GM23248 (cell line): ENCODE data around the gene TMEM181. TPM values are rescaled to one million over a fixed set of nuclear protein-coding genes. Genes with fewer than 3 reads are reported as not detected.
"Not testable (repeated sequence)": the region's sequence is repeated elsewhere in the genome, so short reads cannot be mapped to it uniquely, and the experiment has no call there.

ENCODE experiments used
- DNase-seq: peaks from one replicate; pipeline ENCODE4 v3.0.0-alpha.2; 2015
- H2AFZ ChIP-seq: fragments of 200-600 bp; sonication (generic); 2 replicates; pipeline ENCODE4 v1.6.1; 2016; ENCODE audit warnings: antibody characterized with exemption
- H3F3A ChIP-seq: fragments of 200-600 bp; sonication (generic); 2 replicates; pipeline ENCODE4 v1.6.1; 2016; ENCODE audit warnings: mild to moderate bottlenecking, antibody characterized with exemption, mixed run types; ENCODE audit not compliant: insufficient read depth
- H3K27ac ChIP-seq: fragments of 200-600 bp; sonication (generic); 2 replicates; pipeline ENCODE4 v1.5.1; 2016; ENCODE audit warnings: mild to moderate bottlenecking
- H3K27me3 ChIP-seq: fragments of 200-600 bp; sonication (generic); replicated peaks from 2 replicates; pipeline ENCODE4 v1.6.1; 2016; ENCODE audit warnings: mild to moderate bottlenecking; ENCODE audit not compliant: insufficient read depth
- H3K36me3 ChIP-seq: fragments of 200-600 bp; sonication (generic); 2 replicates; pipeline ENCODE4 v1.6.1; 2016; ENCODE audit warnings: low read depth, mild to moderate bottlenecking
- H3K4me1 ChIP-seq: fragments of 200-600 bp; sonication (generic); 2 replicates; pipeline ENCODE4 v1.6.1; 2016; ENCODE audit warnings: mild to moderate bottlenecking; ENCODE audit not compliant: insufficient read depth
- H3K4me2 ChIP-seq: fragments of 200-600 bp; sonication (generic); one replicate; pipeline ENCODE4 v1.6.1; 2016; ENCODE audit warnings: mild to moderate bottlenecking; ENCODE audit not compliant: unreplicated experiment
- H3K4me3 ChIP-seq: fragments of 200-600 bp; sonication (generic); 2 replicates; pipeline ENCODE4 v1.5.1; 2016; ENCODE audit warnings: mild to moderate bottlenecking
- H3K79me2 ChIP-seq: fragments of 200-600 bp; sonication (generic); 2 replicates; pipeline ENCODE4 v1.6.1; 2016; ENCODE audit warnings: mild to moderate bottlenecking; ENCODE audit not compliant: insufficient read depth
- H3K9ac ChIP-seq: fragments of 200-600 bp; sonication (generic); 2 replicates; pipeline ENCODE4 v1.6.1; 2016; ENCODE audit warnings: mild to moderate bottlenecking
- H3K9me2 ChIP-seq: fragments of 200-600 bp; sonication (generic); 2 replicates; pipeline ENCODE4 v1.6.1; 2016; ENCODE audit warnings: mixed run types, mild to moderate bottlenecking, moderate library complexity; ENCODE audit not compliant: insufficient read depth
- H3K9me3 ChIP-seq: fragments of 200-600 bp; sonication (generic); one replicate; pipeline ENCODE4 v1.6.1; 2017; ENCODE audit warnings: low read depth
- H4K20me1 ChIP-seq: fragments of 200-600 bp; sonication (generic); 2 replicates; pipeline ENCODE4 v1.6.0; 2016; ENCODE audit not compliant: insufficient read depth
- EZH2 ChIP-seq: fragments of 200-600 bp; sonication (generic); IDR thresholded peaks from 2 replicates; pipeline ENCODE4 v1.6.1; 2018; ENCODE audit warnings: antibody characterized with exemption, mild to moderate bottlenecking; ENCODE audit not compliant: insufficient read depth, poor library complexity, severe bottlenecking
- EZH2phosphoT487 ChIP-seq: fragments of 200-600 bp; sonication (generic); IDR thresholded peaks from 2 replicates; pipeline ENCODE4 v1.6.1; 2018; ENCODE audit warnings: antibody characterized with exemption, moderate library complexity, mild to moderate bottlenecking, low read depth; ENCODE audit not compliant: insufficient read depth
- WGBS, 2 experiments: methylation state at CpG; one replicate each; pipeline ENCODE4 v1.1.6; 2015 to 2017; ENCODE audit warnings: low lambda C conversion rate in 2 of 2, low coverage in 1 of 2; ENCODE audit errors: missing lambda C conversion rate in 2 of 2; 5-methylcytosine and 5-hydroxymethylcytosine counted together
- in situ Hi-C: fragments of 300-500 bp; cut with MboI; formaldehyde crosslinking; loops from 2 replicates; pipeline ENCODE4 v1.15.0; 2020
- polyA plus RNA-seq: library from polyadenylated mRNA; unstranded; fragments of >200 nt; fragmentation: Nextera tagmentation; extraction: Ambion mirVana; gene quantifications from 2 replicates; pipeline ENCODE4 v1.2.1, GENCODE V29; 2016
- total RNA-seq: library from RNA; depleted of rRNA; stranded (reverse); fragments of >200 nt; shearing (Covaris generic); gene quantifications from 2 replicates; pipeline ENCODE4 v1.2.3, GENCODE V29; 2014

TMEM181 gene
- total and polyA plus RNA-seq, 2 experiments from 2014 or later = 30.7 to 52.6 TPM

GRCh38 chr6:158524311-158524710 lies 35.6 kb upstream of the TMEM181 start:
- no peaks in the 10 kb centered on the region; the same call in 1 of the 2 replicates for H3K27me3 ChIP-seq
- no peaks in the 10 kb centered on the region for H3K9me3 ChIP-seq
- in situ Hi-C loops = loop anchor here (10.0 kb wide), 1 partner anchor 300 kb away; no protein-coding TSS in a partner anchor
- no peaks in the 10 kb centered on the region for H3K79me2 ChIP-seq
- no peak overlapping the region for H3K27ac ChIP-seq
- H2AFZ ChIP-seq = no peak overlapping the region
- no peak for DNase-seq
- no peak overlapping the region for H3K4me2 ChIP-seq
- no peaks in the 10 kb centered on the region for H3K36me3 ChIP-seq
- no peaks in the 10 kb centered on the region for H3F3A ChIP-seq
- no peak overlapping the region for H3K4me3 ChIP-seq
- no peaks in the 10 kb centered on the region for H3K9me2 ChIP-seq
- H4K20me1 ChIP-seq = no peaks in the 10 kb centered on the region
- WGBS, 2 experiments = 83 to 84% methylated on average over 15 of the region's 15 CpGs
- TF ChIP-seq EZH2 (no peak), EZH2phosphoT487 (no peak)
- no peaks in the 10 kb centered on the region for H3K4me1 ChIP-seq
- H3K9ac ChIP-seq = no peak overlapping the region

- not testable (repeated sequence) for H2AFZ ChIP-seq, H3K4me1 ChIP-seq, H3K27ac ChIP-seq, H3K27me3 ChIP-seq, H3K4me2 ChIP-seq, H3F3A ChIP-seq, H3K9me3 ChIP-seq, H3K36me3 ChIP-seq, H3K9me2 ChIP-seq, H4K20me1 ChIP-seq, H3K79me2 ChIP-seq, H3K9ac ChIP-seq, DNase-seq, H3K4me3 ChIP-seq
- in situ Hi-C loops = loop anchor here (10.0 kb wide), 1 partner anchor 303 kb away; no protein-coding TSS in a partner anchor
- WGBS, 2 experiments = 23 to 32% methylated on average over 1 of the region's 1 CpG
Measured at GRCh38 chr6:158527858-158528257, 32.0 kb upstream of the TMEM181 start.

GRCh38 chr6:158528826-158529225 lies 31.1 kb upstream of the TMEM181 start:
- in situ Hi-C loops = loop anchor here (10.0 kb wide), 1 partner anchor 304 kb away; no protein-coding TSS in a partner anchor
- no peaks in the 10 kb centered on the region for H3K4me1 ChIP-seq
- no peaks in the 10 kb centered on the region for H3K9me3 ChIP-seq
- no peaks in the 10 kb centered on the region for H4K20me1 ChIP-seq
- H3F3A ChIP-seq = no peaks in the 10 kb centered on the region
- TF ChIP-seq EZH2 (no peak), EZH2phosphoT487 (no peak)
- H3K9ac ChIP-seq = no peak overlapping the region
- H3K36me3 ChIP-seq = no peaks in the 10 kb centered on the region
- no peak overlapping the region for H3K4me3 ChIP-seq
- H3K4me2 ChIP-seq = no peak overlapping the region
- H3K27me3 ChIP-seq = no peaks in the 10 kb centered on the region; the same call in 1 of the 2 replicates
- H3K9me2 ChIP-seq = no peaks in the 10 kb centered on the region
- WGBS, 2 experiments = 60 to 63% methylated on average over 6 of the region's 6 CpGs
- H3K79me2 ChIP-seq = no peaks in the 10 kb centered on the region
- H2AFZ ChIP-seq = no peak overlapping the region
- H3K27ac ChIP-seq = no peak overlapping the region
- no peak for DNase-seq

- H3K27ac ChIP-seq = no peak overlapping the region
- no peak for DNase-seq
- WGBS, 2 experiments = 55 to 60% methylated on average over 8 of the region's 8 CpGs
- H3K9ac ChIP-seq = no peak overlapping the region
- no peak overlapping the region for H3K4me3 ChIP-seq
- in situ Hi-C loops = loop anchor here (10.0 kb wide), 1 partner anchor 305 kb away; no protein-coding TSS in a partner anchor
- H3K27me3 ChIP-seq = no peaks in the 10 kb centered on the region; the same call in none of the 2 replicates
- H3K9me2 ChIP-seq = no peaks in the 10 kb centered on the region
- no peak for TF ChIP-seq EZH2
- TF ChIP-seq EZH2phosphoT487 = no peak
- no peaks in the 10 kb centered on the region for H3F3A ChIP-seq
- no peaks in the 10 kb centered on the region for H3K79me2 ChIP-seq
- H3K36me3 ChIP-seq = no peaks in the 10 kb centered on the region
- H4K20me1 ChIP-seq = no peaks in the 10 kb centered on the region
- H3K4me1 ChIP-seq = no peaks in the 10 kb centered on the region
- no peak overlapping the region for H3K4me2 ChIP-seq
- H2AFZ ChIP-seq = no peak overlapping the region
- no peaks in the 10 kb centered on the region for H3K9me3 ChIP-seq
Measured at GRCh38 chr6:158529629-158530028, 30.3 kb upstream of the TMEM181 start.

GRCh38 chr6:158531566-158531965 lies 28.3 kb upstream of the TMEM181 start:
- Histone ChIP-seq H3K79me2 (no peaks in the 10 kb centered on the region), H3K9me3 (no peaks in the 10 kb centered on the region), H3K4me2 (no peak overlapping the region), H2AFZ (no peak overlapping the region), H4K20me1 (no peaks in the 10 kb centered on the region), H3K9me2 (no peaks in the 10 kb centered on the region), H3K27ac (no peak overlapping the region), H3K36me3 (no peaks in the 10 kb centered on the region), H3K9ac (no peak overlapping the region), H3K4me3 (no peak overlapping the region), H3K27me3 (no peaks in the 10 kb centered on the region; the same call in none of the 2 replicates), H3K4me1 (no peaks in the 10 kb centered on the region), H3F3A (no peaks in the 10 kb centered on the region)
- no peak for DNase-seq
- in situ Hi-C loops = no loop called here
- 66 to 67% methylated on average over 4 of the region's 4 CpGs for WGBS, 2 experiments
- TF ChIP-seq EZH2 (no peak), EZH2phosphoT487 (no peak)
